GM21528 (cell line): Measurements from ENCODE around the gene FAM118A.
"Not testable (repeated sequence)": the region's sequence is repeated elsewhere in the genome, so short reads cannot be mapped to it uniquely, and the experiment has no call there.

Experiments
- ATAC-seq: cut with Tn5 transposase; IDR thresholded peaks from one replicate; pipeline ENCODE4 v1.9.1; 2021; ENCODE audit warnings: mild to moderate bottlenecking, moderate library complexity; ENCODE audit not compliant: unreplicated experiment, low FRiP score

FAM118A gene

DNA sequence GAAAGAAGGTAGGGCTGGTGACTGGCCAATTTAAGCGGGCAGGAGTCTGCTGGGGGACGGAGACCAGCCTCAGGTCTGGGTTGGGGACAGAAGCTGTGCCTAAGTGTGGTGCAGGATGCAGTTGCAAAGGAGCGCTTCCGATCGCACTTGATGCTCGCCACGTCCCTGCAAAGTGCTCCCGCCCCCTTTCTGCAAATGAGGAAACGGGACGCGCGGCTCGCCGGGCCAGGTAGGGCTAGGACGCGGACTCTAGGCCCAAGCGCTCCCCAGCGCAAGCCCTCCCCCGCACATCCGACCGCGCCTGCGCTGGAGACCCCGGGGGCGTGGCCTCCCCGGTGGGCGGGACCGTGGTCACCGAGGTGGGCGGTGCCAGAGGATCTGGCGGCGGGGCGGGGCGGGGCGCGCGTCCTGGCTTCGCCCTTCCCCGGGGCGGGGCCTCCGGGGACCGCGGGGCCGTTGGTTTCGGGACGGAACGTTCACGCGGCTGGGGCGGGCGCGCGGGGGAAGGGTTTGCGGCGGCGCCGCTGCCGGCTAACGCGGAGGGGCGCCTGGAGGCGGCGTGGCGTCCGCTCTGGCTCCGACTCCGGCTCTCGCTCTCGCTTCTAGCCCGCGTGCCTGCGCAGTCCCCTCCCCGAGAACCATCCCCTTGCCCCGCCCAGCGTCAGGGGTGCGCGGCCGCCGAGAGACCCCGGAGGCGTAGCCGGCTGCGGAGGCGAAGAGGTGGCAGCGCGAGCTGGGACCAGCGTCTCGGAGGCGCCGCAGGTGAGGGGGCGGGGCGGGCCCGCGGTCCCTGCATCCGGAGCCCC lies at the start of gene FAM118A:
TSS of gene FAM118A (plus strand) at position 513 of the 806 bp plus-strand sequence. CDS start 12,446 bp downstream, outside the sequence.
- ATAC-seq = peak; percentile 77

DNA sequence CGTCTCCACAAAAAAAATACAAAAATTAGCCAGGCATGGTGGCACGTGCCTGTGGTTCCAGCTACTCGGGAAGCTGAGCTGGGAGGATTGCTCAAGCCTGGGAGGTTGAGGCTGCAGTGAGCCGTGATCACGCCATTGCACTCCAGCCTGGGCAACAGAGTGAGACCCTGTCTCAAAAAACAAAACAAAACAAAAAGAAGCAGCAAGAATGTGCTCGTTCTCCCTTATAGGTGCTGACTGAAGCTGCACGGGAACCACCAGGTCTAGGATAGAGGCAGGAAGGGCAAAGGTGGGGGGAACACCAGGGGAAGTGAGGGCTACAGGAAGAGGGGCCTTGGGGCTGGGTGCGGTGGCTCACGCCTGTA lies 49.4 kb upstream of the FAM118A start:
- not testable (repeated sequence) for ATAC-seq

DNA sequence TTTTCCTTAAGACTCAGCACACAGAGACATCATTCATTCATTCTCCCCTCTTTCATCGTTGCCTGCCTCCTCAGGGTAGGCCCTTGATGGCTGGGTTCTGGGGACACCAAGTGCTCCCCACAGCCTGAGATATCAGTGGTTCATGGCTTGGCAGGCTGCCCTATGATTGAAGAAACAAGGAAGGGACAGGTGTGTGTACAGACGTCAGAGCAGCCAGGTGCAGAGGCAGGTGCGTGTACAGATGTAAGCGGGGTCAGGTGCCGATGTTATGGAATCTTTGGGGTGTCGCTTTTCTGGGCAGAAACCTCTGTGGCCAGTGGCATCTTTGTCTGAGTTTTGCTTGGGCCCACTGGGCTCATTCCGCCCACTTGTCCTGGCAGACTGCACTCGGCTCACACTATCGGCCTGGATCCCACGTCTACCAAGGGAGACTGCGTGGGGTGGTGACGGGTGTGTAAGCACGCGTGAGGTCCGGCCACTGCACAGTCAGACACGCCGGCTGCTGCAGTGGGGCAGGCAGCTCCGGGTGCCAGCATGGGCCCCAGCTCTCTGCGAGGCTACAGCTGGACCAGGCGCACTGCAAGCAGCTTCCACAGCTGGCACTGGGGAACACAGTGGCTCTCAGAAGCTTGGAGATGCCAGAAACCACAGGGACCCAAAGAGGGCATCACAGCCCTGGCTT lies 48.2 kb upstream of the FAM118A start:
- ATAC-seq = no peak

DNA sequence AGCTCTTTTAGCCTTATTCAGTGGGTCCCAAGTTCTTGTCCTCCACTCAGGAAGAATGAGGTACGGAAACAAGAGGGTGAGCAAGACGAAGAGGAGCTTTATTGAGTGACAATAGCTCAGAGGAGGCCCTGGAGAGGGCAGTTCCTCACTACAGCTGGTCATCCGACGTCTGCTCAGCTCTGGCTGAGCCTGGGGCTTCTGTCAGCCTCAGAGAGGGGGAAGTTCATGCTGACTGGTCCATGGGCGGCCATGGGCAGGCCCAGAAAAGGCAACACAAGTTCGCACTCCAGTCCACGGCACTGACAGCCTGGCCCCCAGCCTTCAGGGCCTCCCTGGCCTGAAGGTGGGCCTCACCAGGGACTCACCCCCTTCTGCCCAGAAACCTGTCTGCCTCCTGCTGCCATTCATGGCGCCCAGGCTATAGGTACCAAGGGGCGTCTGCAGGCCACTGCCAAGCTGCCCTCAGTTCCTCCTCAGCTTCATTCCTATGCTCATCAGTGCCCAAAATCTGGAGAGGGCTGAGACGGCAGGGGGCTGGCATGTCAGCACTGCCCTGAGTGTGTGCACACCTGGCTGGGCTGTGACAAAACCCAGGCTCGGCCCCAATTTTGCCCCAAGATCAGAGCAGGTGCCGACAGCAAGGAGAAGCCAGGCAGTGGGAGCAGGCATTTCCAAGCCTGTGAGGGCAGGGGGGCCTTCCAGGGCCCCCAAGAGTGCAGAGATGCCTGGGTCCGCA lies 47.4 kb upstream of the FAM118A start:
- ATAC-seq = no peak

DNA sequence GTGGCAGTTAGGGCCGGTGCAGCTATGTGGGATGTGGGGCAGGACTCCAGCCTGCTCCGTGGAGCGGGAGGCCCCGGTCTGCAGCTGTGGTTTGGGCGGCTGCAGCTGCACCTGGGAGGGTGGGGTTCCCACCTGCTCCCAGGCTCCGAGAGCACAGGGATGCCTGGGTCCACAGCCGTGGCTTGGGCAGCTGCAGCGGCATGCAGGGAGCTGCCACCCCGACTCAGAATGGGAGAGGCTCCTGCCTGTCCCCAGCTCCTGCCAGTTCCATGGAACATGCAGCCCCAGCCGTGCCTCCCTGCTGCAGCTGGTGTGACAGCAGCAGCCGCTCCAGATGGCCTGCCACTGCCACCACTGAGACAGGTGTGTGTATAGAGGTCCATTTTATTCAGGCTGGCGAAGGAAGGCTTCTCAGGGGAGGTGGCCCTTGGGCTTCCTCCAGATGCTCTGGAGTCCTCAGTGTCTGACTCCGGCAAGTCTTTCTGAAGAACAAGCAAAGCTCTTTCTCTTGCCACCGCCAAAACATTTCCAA lies 46.7 kb upstream of the FAM118A start:
- peak; percentile 43 for ATAC-seq

DNA sequence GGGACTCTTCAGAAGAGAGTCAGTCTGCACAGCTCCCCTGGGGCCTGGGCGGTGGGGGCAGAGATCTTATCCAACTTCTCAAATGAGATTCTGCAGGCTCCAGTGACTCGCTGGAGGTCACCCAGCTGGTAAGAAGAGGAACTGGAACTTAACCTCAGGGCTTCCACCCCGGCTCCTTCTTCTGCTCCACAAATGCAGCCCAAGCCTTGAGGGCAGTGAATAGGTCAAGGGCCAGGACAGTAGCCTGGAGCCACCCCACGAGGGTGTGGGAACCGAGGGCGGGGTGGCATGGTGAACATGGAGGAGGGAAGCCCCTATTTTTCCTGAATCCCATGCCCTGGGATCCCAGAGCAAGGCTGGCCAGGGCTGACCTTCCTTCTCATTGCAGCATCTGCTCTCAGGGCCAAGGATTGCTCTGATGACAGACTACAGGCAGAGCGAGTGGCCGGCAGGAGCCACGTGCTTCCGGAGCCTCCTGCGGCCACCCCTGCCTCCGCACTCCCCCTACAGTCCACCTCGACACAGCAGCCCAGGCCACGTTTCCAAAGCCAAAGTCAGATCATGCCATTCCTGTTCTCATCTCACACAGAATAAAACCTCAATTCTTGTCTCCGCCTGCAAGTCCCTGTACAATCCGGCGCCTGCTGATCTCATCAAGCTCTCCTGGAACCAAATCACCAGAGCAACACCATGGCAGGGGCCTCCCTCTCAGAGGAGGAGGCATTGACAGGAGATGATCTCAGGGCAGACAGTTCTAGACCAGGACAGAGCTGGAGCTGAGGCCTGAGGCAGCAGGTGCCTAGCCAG lies 46.1 kb upstream of the FAM118A start:
- ATAC-seq = peak; percentile 71

DNA sequence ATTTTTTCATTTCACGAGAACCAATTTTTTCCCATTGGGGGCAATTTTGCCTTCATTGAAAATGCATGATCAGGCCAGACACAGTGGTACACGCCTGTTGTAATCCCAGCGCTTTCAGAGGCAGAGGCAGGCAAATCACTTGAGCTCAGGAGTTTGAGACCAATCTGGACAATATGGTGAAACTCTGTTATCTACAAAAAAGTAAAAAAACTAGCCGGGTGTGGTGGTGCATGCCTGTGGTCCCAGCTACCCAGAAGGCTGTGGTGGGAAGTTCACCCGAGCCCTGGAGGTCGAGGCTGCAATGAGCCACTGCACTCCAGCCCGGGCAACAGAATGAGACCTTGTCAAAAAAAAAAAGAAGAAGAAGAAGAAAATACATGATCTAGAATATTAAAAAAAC lies 44.2 kb upstream of the FAM118A start:
- ATAC-seq = no peak

DNA sequence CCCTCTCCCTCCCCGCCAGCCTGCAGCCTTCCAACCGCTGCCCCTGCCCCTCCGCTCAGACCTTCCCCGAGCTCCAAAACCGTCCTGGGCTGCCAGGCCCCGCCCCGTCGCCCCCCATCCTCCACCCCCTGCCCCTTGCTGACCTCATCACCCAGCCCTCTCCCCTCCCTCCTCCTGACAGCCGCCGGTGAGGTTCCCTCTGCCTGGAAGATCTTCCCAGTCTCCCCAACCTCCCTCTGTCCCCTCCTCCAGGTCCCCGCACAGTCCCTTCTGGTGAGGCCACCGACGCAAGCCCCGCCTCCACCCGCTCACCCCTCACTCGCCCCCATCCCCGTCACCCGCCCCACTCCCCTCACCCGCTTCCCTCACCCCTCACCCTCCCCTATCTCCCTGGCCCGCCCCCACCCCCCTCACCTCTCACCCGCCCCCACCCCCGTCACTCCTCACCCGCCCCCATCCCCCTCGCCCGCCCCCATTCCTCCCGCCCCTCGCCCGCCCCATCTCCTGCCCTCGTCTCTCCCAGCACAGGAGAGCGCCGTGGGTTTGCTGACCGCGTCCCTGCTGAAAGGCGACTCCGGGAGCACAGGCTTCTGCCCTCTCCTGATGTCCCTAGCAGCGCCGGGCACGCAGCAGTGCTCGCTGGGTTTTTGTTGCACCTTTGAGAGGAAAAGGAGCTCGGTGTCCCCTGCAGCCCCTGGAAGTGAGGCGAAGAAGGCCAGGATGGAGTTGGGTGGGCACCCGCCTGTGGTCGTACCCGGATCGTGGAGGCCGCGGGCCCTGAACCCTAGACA lies 41.4 kb upstream of the FAM118A start:
- ATAC-seq = peak; percentile 23

DNA sequence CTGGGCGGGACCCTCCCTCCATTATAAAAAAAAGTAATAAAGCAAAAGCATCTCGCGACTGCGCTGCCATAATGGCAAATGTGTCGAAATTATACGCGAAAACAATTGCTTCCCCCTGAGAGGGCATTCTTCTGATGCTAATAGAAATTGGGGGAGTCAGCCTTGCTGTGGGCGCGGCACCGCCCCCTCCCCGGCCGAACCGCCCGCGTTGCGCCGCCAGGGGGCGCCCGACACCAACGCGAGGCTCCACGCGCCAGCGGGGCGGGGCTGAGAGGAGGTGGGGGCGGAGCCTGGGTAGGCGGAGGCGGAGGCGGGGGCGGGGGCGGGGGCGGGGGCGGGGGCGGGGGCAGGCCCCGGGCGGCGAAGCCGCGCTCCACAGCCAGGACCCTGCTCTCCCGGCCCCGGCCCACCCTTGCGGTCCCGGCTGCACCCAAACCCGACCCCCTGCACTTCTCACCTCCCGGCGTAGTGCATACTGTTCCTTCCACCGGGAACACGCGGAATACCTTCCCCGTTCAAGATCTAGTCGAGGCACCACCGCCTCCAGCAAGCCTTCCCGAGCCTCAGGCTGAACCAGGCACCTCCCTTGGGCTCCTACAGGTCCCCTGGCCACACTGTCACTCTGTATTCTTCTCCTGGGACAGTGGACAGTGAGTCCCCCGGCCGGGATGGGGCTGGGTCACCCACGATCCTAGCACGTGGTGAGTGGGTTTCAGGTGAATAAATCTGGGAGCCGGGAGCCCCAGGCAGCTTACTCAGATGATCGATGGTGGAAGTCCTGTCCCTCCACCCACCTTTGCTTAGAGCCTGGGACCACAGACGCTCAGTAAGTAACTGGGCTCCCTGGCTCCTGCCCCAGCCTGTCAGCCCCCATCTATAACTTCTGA lies 40.5 kb upstream of the FAM118A start:
- ATAC-seq = peak; percentile 59

DNA sequence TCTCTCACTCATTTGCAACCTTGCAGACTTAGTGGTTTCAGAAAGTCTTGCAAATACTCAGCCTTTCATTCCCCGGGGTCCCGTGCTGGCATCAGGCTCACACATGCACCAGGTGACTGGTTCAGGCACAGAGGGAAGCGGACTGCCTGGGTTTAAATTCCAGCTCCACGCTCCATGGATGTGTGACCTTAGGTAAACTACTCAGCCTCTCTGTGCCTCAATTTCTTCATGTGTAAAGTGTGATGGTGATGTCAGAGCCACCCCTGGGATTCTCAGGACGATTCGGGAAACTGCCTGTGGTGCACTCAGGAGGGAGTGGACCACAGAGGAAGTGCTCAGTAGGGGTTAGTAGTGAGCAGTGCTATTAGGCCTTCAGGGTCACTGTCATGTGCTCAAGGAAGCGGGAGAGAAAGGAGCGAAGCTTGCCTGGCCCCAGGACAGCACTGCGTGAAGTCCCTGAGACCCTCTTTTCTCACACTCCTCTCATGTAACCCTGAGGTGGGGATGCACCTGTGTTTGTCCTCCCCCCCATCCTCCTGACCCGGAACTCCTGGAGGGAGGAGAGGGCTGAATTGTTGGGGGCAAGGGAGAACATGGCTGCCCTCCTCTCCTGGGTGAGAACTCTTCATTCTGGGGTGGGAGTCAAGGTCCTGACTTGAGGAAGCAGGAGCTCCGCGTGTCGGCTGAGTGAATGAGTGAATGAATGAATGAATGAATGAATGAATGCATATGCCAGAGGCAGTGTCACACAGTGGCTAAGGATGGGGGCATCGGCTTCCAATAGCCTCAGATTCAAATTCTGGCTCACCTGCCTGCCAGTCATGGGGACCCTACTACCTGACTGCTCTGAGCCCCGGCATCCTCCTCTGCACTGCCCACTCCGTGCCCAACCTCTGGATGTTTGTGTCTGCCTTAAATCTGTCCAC lies 39.4 kb upstream of the FAM118A start:
- no peak for ATAC-seq

DNA sequence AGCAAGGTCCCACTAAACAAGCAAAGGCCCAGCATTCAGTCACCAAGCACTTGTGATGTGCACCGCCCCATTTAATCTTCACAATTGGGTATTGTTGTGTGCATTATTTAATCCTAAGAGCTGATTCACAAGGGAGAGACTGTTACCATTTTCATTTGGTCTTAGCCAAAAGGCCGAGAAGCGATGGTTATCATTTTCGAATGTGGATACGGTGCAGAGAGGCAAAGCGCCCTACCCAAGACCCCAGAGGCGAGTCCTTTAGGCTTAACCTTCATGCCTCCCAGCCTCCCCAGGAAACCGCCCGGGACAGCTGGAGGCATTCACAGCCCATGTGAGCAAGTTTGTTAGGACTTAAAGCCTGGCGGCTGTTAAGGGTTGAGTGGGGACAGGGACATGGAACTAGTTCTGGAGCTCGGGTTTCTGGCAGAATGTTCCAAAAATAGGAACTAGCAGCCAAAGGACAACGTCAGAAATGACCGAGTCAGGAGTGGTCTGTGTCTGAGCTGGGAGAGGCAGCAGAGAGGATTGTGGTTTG lies 38.0 kb upstream of the FAM118A start:
- ATAC-seq = no peak

DNA sequence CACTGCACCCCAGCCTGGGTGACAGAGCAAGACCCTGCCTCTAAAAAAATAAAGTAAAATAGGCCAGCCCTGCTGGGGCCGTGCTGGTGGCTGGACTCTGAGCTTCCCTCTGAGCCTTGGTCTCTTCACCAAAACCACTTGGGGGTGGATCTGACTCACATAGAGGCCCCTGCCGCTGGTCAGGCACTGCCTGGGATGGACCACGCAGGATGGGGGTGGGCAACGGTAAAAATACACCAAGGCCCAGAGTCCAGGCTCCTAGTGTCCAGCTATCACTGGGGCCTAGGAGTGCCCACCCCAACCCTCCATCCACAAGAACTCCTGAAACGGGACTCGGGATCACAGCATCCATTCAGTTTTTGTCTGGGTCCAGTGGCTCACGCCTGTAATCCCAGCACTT lies 37.2 kb upstream of the FAM118A start:
- no peak for ATAC-seq

DNA sequence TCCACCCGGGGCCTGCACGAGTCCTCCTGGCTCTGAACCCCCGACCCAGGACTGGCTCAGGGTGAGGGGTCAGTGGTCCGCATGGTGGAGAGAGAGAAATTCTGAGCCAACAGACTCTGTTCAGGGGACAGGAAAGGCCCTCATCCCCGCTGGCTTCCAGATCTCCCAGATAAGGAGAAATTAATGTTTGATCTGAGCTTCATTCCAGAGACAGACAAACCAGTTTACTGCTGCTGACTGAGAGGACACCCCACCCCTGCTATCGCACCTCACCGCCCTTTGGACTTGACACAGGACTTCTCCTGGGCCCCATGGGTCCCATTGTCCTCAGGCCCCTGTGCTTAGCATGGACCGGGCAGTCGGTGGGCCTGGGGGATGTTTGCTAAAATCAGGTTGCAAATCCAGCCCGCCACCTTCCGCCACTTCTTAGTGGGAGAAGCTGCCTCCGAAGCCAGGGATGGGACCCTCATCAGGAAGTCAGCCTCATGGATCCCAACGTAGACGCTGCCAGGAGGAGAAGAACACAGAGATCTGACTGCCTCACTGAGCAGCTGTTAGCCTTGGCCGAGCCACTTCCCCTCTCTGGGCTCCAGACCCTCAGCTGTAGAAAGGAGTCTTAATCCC lies 36.2 kb upstream of the FAM118A start:
- no peak for ATAC-seq

DNA sequence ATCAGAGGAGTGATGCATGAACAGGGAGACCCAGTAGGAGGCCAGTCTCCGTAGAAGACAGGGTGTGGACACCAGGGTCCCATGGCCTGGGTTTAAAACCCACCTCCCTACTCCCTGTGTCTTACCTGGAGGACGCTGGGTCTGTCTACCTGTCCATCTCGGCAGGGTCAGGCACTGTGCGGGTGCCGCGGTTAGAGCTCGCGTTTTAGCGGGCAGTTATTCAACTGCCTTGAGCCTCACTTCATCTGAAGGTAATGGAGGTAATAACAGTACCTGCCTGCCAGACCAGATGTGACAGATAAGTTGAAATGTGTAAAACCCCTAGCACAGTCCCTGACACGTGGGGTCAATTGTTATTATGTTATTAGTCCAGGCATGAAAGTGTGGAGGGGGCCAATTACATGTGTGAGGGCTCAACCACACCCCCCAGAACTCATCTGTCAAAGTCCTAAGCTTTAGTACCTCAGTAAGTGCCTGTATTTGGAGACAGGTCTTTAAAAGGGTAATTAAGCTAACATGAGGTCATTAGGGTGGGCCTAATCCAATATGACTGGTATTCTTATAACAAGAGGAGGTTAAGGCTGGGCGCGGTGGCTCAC lies 33.1 kb upstream of the FAM118A start:
- ATAC-seq = no peak

DNA sequence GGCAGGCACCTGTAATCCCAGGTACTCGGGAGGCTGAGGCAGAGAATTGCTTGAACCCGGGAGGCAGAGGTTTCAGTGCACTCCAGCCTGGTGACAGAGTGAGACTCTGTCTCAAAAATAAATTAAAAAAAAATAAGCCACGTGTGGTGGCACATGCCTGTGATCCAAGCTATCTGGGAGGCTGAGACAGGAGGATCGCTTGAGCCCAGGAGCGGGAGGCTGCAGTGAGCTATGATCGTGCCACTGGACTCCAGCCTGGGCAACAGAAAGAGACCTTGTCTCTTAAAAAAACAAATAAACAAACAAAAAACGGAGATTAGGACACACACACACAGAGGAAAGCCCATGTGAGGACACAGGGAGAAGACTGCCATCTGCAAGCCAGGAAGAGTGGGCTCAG lies 32.0 kb upstream of the FAM118A start:
- ATAC-seq = not testable (repeated sequence)

DNA sequence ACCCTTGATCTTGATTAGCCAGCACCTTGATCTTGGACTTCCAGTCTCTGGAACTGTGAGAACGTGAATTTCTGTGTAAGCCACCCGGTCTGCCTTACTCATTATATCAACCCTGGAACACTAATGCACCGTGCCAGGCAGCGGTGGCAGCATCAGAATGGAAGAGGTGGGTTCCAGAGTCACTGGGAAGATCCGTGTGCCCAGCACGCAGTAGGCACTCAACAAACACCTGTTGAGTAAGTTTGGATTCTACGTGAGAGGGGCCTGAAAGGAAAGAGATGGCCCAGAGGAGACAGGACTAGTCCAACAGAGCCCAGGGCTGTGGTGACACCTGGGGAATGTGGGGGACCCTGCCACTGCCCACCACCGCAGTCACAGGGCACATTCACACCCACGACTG lies 31.6 kb upstream of the FAM118A start:
- no peak for ATAC-seq
